HG03354 (cell line): ENCODE measurements around the gene EVX2.

ENCODE experiments used
- ATAC-seq: cut with Tn5 transposase; IDR thresholded peaks from one replicate; pipeline ENCODE4 v1.9.1; 2021; ENCODE audit warnings: mild to moderate bottlenecking; ENCODE audit not compliant: unreplicated experiment, poor library complexity, severe bottlenecking

Gene EVX2

DNA sequence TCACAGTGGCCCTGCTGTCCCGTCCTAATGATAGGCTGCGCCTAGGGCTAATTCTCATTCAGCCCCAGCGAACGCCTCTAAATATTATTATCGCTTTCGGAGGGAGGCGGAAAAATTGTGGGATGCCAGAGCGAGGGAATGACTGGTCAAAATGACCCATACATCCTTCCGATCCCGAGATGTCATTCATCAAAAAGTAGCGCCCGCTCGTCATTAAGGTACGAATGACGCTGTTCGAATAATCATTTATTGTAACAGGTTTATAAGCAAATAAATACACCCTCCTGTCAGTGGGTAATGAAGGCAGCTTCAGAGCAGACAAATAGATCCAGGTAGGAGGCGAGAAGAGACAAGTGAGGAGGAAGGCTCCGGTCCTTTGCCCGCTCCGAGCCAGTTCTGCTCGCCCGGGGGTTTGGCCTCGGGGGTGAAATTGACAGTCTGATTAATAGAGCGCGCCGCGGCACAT is at the start of gene EVX2:
Gene EVX2, minus strand, starts transcription at position 167 of the 466 bp plus-strand sequence. CDS start 186 bp downstream, outside the sequence.
- no peak for ATAC-seq

GRCh38 chr2:176133389-176133788 is 49.6 kb upstream of the EVX2 start:
- ATAC-seq, result no peak

DNA sequence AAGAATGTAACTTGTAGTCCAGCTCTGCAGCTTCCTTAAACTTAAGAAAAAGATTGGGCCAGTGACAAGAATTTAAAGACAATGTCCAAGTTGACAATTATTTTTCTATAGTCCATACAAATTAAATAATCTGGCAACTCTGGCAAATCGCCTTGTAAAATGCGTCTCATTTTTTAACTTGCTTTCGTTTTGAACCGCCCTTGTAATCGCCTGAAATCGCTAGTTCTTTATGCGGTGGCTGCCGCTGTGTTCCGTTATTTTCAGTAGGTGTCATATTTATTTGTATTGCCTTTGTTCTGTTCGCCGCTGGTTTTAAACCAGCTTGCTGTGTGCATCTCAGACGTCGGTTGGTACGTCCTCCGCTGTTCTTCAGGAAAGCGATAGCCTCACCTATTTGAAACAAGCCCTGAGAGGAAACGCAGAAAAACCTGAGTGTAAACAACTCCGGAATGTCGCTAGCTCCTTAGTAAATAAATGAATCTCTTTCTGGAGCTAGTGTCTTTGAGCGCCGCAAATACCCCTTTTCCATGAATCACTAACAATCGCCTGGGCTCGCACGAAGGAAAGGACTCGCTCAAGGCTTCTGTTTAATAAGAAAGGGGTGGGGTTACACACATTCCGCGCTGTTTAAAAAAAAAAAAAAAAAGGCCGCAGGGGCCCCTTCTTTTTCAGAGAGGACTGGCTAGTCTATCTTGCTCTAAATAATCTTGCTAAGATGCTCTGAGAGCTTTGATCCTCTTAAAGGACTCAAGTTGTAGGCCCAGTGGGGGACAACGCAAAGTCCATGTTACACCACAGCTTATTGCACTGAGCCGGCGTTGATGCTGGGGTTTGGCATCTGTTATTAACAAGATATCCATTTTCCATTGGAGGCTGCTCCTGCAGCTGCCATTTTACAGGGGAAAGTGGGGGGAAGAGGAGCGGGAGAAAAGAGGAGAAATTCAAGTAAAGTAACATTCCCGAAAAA is 48.7 kb upstream of the EVX2 start:
- no peak for ATAC-seq

- no peak for ATAC-seq
These were observed 48.0 kb upstream of the EVX2 start for GRCh38 chr2:176131848-176132158.

- no peak for ATAC-seq
These were observed 47.4 kb upstream of the EVX2 start for GRCh38 chr2:176130957-176131847.

DNA sequence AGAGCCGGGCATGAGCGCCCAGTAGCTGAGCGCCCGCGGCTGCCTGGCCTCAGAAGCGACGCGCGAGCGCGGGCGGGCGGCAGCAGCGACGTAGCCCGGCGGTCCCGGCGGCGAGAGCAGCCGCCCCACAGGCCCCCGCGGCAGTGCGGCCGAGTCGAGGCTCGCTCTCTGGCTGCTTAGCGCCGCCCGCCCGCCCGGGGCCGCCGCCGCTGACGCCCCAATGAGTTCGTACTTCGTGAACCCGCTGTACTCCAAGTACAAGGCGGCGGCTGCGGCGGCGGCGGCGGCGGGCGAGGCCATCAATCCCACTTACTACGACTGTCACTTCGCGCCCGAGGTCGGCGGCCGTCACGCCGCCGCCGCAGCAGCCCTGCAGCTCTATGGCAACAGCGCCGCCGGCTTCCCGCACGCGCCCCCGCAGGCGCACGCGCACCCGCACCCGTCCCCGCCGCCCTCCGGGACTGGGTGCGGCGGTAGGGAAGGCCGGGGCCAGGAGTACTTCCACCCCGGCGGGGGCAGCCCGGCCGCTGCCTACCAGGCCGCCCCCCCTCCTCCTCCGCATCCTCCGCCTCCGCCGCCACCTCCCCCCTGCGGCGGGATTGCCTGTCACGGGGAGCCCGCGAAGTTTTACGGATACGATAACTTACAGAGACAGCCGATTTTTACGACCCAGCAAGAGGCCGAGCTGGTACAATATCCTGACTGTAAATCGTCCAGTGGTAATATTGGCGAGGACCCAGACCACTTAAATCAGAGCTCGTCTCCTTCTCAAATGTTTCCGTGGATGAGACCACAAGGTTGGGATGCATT is 46.6 kb upstream of the EVX2 start:
- ATAC-seq, result no peak

- ATAC-seq, result no peak
These were observed 46.0 kb upstream of the EVX2 start for GRCh38 chr2:176129813-176130146.

DNA sequence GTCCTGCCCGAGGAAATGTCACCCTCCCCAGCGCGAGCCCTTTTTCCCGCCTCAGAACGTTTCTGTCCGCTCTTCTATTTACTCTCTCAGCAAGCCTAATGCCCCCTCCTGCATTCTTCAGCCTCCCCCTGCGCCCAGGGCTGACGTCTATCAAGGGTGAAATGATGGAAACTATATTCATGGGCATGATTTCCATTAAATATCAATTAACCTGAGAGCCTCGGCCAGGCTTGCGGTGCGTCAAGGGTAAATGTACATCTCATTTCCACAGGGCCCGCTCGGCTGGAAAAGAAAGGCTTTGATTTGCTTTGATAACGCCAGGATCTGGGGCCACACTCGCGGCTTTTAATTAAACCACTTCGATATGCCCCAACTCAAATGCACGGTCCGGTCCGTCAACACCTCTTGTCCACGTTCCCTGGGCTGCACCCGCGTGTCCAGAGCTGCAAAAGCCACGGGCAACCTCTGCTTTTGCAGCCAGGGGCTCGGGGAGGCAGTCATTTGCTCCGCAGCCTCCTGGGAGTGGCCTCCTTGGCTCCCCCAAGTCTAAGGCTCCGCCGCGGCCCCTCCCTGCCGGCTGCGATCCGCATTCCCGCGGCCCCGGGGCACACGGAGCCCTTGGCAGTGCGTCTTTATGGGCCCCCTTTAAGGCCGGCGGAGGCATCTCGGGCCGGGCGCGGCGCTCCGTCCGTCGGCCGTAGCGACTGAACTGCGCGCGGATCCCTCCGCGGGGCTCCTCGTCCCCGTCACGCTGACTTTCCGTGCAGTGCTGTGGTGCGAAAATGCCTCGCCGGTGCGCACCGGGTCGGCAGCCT is 45.4 kb upstream of the EVX2 start, which contains the start of gene HOXD8:
Gene HOXD8, plus strand, starts transcription at position 724 of the 815 bp plus-strand sequence. CDS start 662 bp downstream, outside the sequence.
- no peak for ATAC-seq

DNA sequence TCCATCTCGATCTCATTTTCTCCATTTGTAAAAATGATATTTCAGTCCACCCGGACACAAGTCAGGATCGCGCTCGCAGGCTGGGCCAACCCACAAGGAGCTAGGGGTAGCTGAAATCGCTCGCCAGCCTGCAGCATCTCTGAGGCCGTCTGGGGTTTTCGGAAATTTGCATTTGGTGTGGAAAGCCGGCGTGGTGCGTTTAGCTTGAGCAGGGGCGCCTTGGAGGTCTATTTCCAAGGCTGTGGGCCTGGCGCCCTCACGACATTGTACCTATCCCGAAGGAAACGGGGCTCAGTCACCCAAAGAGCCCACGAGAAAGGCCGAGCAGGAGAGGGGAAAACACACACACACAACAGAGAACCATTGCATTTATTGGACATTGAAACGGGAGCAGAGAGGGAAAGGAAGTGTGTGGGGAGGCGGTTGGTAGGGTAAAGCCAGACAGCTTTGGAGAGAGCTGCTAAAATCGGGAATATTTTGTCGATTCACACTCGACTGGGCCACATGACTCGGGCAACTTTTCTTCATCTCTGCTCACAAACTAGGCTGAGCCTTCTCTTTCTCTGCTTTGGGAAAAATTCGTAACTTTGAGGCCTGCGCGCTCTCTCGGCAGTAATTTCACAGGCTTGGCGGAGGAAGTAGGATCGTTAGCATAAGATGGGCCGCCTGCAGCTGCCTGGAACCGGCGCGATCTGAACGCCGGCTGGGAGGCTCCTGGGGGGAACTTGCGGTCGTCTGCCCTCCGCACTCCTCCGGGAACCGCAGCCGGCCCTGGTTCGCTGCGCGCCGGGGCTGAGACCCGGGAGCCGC is 44.6 kb upstream of the EVX2 start:
- no peak for ATAC-seq

DNA sequence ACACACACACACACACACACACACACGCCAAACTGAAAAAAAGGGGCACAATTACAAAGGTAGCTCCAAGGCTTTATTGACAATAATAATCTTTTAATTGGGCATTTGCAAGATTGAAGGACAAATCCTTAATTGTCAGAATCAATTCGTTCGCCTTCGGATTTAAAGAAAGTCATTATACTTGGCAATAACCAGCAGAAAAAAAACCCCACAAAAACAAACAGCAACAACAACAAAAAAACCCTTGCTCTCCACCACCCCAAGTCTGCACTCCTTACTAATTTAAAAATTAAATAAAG is 44.0 kb upstream of the EVX2 start:
- ATAC-seq, result no peak

DNA sequence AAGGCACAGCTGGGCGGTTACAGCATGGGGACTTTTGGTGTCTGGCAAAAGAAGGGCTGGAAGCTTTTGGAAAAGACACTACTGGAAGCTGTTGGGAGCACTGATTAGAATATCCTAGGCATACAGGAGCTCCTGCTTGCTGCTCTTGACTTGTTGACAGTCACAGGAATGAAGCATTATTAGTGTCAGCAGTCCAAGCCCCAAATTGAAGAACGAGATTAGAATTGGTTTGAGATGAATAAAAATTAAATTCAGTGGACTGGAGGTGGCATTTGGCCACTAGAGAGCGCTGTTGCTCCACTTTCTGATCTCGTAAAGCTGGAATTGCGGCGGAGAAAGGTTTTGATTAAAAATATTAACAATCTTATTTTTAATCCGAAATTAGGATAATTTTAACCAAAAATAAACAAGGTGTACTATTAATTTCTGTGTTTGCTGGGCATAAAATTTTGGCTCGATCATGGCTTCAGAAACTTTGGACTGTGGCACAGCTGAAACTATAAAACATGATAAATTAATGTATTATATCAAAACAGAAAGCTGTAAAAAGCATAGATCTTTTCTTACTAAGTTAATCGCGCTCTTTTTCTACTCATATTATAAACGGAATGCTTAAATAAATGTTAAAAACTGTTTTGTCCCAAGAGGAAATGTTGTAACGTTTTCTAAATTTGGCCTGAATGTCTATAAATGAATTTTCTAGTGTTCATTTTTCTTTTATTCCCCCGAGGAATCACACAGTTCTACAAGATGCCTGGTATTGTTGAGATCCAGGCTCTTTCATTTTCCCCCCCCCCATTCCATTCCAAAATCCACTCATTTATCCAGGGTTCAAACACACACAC is 43.4 kb upstream of the EVX2 start:
- no peak for ATAC-seq

DNA sequence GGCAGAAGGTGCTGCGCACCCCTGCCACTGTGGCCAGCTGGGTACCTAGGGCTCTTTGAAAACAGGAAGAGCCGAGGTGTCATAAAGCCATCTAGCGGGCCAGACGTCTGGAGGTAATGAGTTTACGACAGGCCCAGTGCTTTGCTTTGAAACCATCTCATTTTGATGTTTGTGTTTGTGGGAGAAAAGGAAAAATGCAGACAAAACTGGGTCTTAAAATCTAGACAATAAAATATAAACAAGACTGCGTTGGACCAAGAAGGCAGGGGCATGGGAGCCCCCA is 42.0 kb upstream of the EVX2 start:
- no peak for ATAC-seq

DNA sequence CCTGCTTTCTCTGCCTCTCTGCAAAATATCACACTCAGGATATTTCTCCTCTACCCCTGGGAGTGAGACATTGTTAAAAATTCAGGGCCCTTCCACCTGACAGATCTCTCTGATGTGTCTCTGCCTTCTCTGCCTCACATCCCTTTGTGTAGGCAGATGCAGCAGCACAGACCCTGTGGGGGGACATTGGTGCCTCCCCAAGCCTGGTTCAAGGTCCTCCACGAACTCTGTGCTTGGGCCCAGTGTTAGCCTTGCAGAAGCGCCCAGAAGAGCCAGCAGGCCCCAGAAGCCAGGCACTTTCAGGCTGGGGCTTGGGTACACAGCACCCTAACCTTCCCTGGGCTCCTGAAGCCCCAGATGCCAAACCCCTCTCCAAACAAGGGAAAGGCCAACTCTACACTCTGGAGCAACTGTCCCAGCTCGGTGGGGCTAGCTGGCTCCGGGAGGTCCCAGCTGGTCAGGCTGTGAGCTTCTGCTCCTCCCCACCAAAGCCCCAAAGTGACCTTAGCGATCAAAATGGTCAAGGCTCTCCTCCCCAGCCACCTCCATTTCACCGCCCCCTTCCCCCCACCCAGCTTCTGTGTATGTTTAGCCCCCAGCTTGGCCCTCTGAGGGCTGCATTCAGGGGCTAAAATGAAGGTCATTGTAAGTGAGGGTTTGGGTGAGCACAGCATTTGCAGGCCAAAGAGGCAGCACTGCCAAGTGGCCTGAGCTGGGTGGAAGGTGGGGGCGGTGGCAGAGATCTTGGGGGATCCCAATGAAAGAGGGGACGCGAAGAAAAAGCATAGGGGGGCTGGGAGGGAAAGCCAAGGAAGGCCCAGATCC is 41.4 kb upstream of the EVX2 start:
- ATAC-seq, result no peak

DNA sequence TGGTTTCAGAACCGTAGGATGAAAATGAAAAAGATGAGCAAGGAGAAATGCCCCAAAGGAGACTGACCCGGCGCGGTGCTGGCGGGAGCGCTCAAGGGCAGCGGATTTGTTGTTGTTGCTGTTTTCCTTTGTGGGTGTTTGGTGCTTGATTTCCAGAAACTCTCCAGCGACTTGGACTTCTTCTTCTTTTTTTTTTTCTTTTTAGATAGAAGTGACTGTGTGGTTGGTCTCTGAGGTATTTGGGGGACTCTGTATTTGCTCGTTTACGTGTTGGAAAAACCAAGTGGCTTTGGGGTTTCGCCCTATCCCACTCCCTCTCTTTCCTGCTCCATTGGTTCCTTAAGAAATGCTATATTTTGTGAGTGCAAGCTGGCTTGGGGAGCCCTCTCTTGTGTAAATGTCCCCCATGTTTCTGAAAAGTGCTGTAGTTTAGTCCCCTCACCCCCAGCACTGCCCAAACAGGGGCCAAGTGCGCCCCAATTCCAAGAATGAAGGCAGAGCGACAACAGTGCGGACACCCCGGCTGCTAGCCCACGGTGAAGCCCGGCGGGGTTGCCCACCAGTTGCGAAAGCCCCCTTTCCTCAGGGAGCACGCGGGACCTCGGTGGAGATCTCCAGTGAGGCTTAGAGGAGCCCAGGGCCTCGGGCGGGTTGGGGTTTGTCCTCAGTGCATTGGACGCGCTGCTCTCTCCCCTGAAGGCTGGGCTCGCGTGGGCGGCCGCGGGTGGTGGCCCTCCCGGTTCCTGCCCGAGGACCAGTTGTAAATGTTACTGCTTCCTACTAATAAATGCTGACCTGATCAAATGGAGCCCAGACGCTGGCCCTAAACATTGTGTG is 40.6 kb upstream of the EVX2 start:
- ATAC-seq, result no peak

DNA sequence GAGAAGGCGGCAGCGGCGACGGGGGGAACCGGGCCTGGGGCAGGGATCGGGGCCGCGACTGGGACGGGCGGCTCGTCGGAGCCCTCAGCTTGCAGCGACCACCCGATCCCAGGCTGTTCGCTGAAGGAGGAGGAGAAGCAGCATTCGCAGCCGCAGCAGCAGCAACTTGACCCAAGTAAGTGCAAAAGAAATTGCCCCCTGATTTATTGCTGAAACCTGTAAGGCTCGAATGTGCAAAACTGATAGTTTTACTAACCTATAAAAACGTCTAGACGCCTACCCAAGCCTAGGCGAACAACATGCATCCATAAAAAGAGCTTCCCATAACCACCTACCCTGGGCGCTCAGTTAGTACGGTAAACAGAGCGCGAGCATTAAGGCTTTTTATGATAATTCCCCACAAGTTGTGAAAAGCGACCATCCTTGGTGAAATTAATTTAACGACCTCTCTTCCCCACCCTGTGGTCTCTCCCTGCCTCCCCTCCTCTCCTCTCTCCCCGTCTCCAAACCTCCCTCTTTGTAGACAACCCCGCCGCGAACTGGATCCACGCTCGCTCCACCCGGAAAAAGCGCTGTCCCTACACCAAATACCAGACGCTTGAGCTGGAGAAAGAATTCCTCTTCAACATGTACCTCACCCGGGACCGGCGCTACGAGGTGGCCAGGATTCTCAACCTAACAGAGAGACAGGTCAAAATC is 39.8 kb upstream of the EVX2 start:
- ATAC-seq, result no peak
